Measurements from ENCODE around the gene PTPN20.
"Not testable (repeated sequence)": the region's sequence is repeated elsewhere in the genome, so short reads cannot be mapped to it uniquely, and the experiment has no call there.

The PTPN20 gene

GRCh38 chr10:46925853-46926252 is 14.6 kb downstream of the PTPN20 start:
- not testable (repeated sequence) for H3K9me3 Mint-ChIP-seq; H3K4me3 Mint-ChIP-seq; H3K36me3 Mint-ChIP-seq (ENCODE audit: low read depth); H3K4me1 Mint-ChIP-seq (ENCODE audit: low read depth); H3K27ac Mint-ChIP-seq; H3K27me3 Mint-ChIP-seq (ENCODE audit: low read depth)

GRCh38 chr10:46928810-46929209 is 17.6 kb downstream of the PTPN20 start:
- H3K27me3 Mint-ChIP-seq (ENCODE audit: low read depth); H3K4me3 Mint-ChIP-seq; H3K9me3 Mint-ChIP-seq; H3K27ac Mint-ChIP-seq; H3K36me3 Mint-ChIP-seq (ENCODE audit: low read depth); H3K4me1 Mint-ChIP-seq (ENCODE audit: low read depth): not testable (repeated sequence)

- not testable (repeated sequence) for H3K9me3 Mint-ChIP-seq; H3K27me3 Mint-ChIP-seq (ENCODE audit: low read depth); H3K4me1 Mint-ChIP-seq (ENCODE audit: low read depth); H3K27ac Mint-ChIP-seq; H3K36me3 Mint-ChIP-seq (ENCODE audit: low read depth); H3K4me3 Mint-ChIP-seq
These were observed 21.2 kb downstream of the PTPN20 start for GRCh38 chr10:46932383-46932782.

GRCh38 chr10:46941091-46941490 is 29.9 kb downstream of the PTPN20 start:
- not testable (repeated sequence) for H3K9me3 Mint-ChIP-seq; H3K4me3 Mint-ChIP-seq; H3K27ac Mint-ChIP-seq; H3K36me3 Mint-ChIP-seq (ENCODE audit: low read depth); H3K27me3 Mint-ChIP-seq (ENCODE audit: low read depth); H3K4me1 Mint-ChIP-seq (ENCODE audit: low read depth)

GRCh38 chr10:46948687-46949518 is 37.7 kb downstream of the PTPN20 start:
- not testable (repeated sequence) for H3K4me1 Mint-ChIP-seq (ENCODE audit: low read depth); H3K27me3 Mint-ChIP-seq (ENCODE audit: low read depth); H3K4me3 Mint-ChIP-seq; H3K27ac Mint-ChIP-seq; H3K9me3 Mint-ChIP-seq; H3K36me3 Mint-ChIP-seq (ENCODE audit: low read depth)

GRCh38 chr10:46952540-46952939 is 41.3 kb downstream of the PTPN20 start:
- not testable (repeated sequence) for H3K9me3 Mint-ChIP-seq

GRCh38 chr10:46960742-46961141 is 49.5 kb downstream of the PTPN20 start:
- H3K36me3 Mint-ChIP-seq (ENCODE audit: low read depth); H3K4me1 Mint-ChIP-seq (ENCODE audit: low read depth); H3K9me3 Mint-ChIP-seq; H3K27ac Mint-ChIP-seq; H3K4me3 Mint-ChIP-seq; H3K27me3 Mint-ChIP-seq (ENCODE audit: low read depth): not testable (repeated sequence)

More at GRCh38 chr10:46952540-46952939, 41.3 kb downstream of the PTPN20 start:
- not testable (repeated sequence) for H3K36me3 Mint-ChIP-seq (ENCODE audit: low read depth); H3K4me1 Mint-ChIP-seq (ENCODE audit: low read depth); H3K4me3 Mint-ChIP-seq; H3K27ac Mint-ChIP-seq; H3K27me3 Mint-ChIP-seq (ENCODE audit: low read depth)

- not testable (repeated sequence) for H3K27ac Mint-ChIP-seq; H3K4me1 Mint-ChIP-seq (ENCODE audit: low read depth); H3K9me3 Mint-ChIP-seq; H3K36me3 Mint-ChIP-seq (ENCODE audit: low read depth); H3K4me3 Mint-ChIP-seq; H3K27me3 Mint-ChIP-seq (ENCODE audit: low read depth)
These were observed 52.1 kb downstream of the PTPN20 start for GRCh38 chr10:46963356-46963755.

- not testable (repeated sequence) for H3K4me3 Mint-ChIP-seq; H3K27ac Mint-ChIP-seq; H3K4me1 Mint-ChIP-seq (ENCODE audit: low read depth)
These were observed 55.8 kb downstream of the PTPN20 start for GRCh38 chr10:46967013-46967412.

GRCh38 chr10:46980223-46980622 is 69.0 kb downstream of the PTPN20 start:
- not testable (repeated sequence) for H3K4me1 Mint-ChIP-seq (ENCODE audit: low read depth); H3K27ac Mint-ChIP-seq; H3K4me3 Mint-ChIP-seq; H3K36me3 Mint-ChIP-seq (ENCODE audit: low read depth); H3K9me3 Mint-ChIP-seq; H3K27me3 Mint-ChIP-seq (ENCODE audit: low read depth)

More at GRCh38 chr10:46967013-46967412, 55.8 kb downstream of the PTPN20 start:
- not testable (repeated sequence) for H3K36me3 Mint-ChIP-seq (ENCODE audit: low read depth); H3K27me3 Mint-ChIP-seq (ENCODE audit: low read depth); H3K9me3 Mint-ChIP-seq

GRCh38 chr10:46987233-46987924 is 76.2 kb downstream of the PTPN20 start:
- not testable (repeated sequence) for H3K36me3 Mint-ChIP-seq (ENCODE audit: low read depth); H3K9me3 Mint-ChIP-seq; H3K4me3 Mint-ChIP-seq; H3K4me1 Mint-ChIP-seq (ENCODE audit: low read depth); H3K27me3 Mint-ChIP-seq (ENCODE audit: low read depth); H3K27ac Mint-ChIP-seq

- Mint-ChIP-seq H3K4me3 (no peak overlapping the region), H3K27me3 (ENCODE audit: low read depth) (peaks cover 9% of the 10 kb centered on the region), H3K27ac (no peak overlapping the region), H3K36me3 (ENCODE audit: low read depth) (no peaks in the 10 kb centered on the region), H3K9me3 (no peaks in the 10 kb centered on the region), H3K4me1 (ENCODE audit: low read depth) (no peaks in the 10 kb centered on the region)
These were observed 81.8 kb downstream of the PTPN20 start for GRCh38 chr10:46992803-46993561.

GRCh38 chr10:46995234-46995633 is 84.0 kb downstream of the PTPN20 start:
- Mint-ChIP-seq H3K9me3 (no peaks in the 10 kb centered on the region), H3K36me3 (ENCODE audit: low read depth) (no peaks in the 10 kb centered on the region), H3K4me3 (no peak overlapping the region), H3K27ac (no peak overlapping the region), H3K4me1 (ENCODE audit: low read depth) (no peaks in the 10 kb centered on the region), H3K27me3 (ENCODE audit: low read depth) (peaks cover 9% of the 10 kb centered on the region)

GRCh38 chr10:46998192-46998591 is 87.0 kb downstream of the PTPN20 start:
- Mint-ChIP-seq H3K9me3 (no peaks in the 10 kb centered on the region), H3K4me1 (ENCODE audit: low read depth) (no peaks in the 10 kb centered on the region), H3K27me3 (ENCODE audit: low read depth) (no peaks in the 10 kb centered on the region), H3K4me3 (no peak overlapping the region), H3K36me3 (ENCODE audit: low read depth) (no peaks in the 10 kb centered on the region), H3K27ac (no peak overlapping the region)

- H3K4me3 Mint-ChIP-seq: no peak overlapping the region
- H3K4me1 Mint-ChIP-seq (ENCODE audit: low read depth): no peaks in the 10 kb centered on the region
- no peak overlapping the region for H3K27ac Mint-ChIP-seq
- H3K27me3 Mint-ChIP-seq (ENCODE audit: low read depth): no peaks in the 10 kb centered on the region
- no peaks in the 10 kb centered on the region for H3K9me3 Mint-ChIP-seq
- no peaks in the 10 kb centered on the region for H3K36me3 Mint-ChIP-seq (ENCODE audit: low read depth)
These were observed 87.4 kb downstream of the PTPN20 start for GRCh38 chr10:46998595-46998994.

Measured in T-helper 1 cell treated with Interleukin-12 subunit alpha and Interleukin-12 subunit beta and Interleukin-4 antibody, amounts not matched to agents 30 μg/mL and 1 μg/mL, for 36 hours (primary cell).